ENCODE measurements around the gene SMU1.
"Not testable (repeated sequence)": the region's sequence is repeated elsewhere in the genome, so short reads cannot be mapped to it uniquely, and the experiment has no call there.

The SMU1 gene

DNA sequence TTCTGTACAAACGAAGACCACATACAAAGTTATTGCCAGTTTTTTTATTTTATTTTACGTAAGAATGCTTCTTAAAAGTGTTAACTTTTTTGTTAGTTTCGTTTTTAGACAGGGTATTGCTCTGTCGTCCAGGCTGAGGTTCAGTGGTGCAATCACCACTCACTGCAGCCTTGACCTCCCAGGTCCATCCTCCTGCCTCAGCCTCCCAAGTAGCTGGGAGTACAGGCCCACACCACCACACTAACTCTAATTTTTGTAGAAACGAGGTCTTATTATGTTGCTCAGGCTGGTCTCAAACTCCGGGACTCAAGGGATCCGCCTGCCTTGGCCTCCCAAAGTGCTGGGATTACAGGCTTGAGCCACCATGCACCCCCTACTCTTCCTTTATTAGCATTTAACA lies 53.7 kb downstream of the SMU1 start:
- Mint-ChIP-seq H3K9me3 (no peaks in the 10 kb centered on the region), H3K27me3 (no peaks in the 10 kb centered on the region), H3K4me3 (peak overlapping the region; percentile 98), H3K36me3 (ENCODE audit: low read depth) (peaks cover 85% of the 10 kb centered on the region), H3K4me1 (ENCODE audit: low read depth) (peaks cover 52% of the 10 kb centered on the region), H3K27ac (peak overlapping the region; percentile 73)
- DNase-seq = no peak

DNA sequence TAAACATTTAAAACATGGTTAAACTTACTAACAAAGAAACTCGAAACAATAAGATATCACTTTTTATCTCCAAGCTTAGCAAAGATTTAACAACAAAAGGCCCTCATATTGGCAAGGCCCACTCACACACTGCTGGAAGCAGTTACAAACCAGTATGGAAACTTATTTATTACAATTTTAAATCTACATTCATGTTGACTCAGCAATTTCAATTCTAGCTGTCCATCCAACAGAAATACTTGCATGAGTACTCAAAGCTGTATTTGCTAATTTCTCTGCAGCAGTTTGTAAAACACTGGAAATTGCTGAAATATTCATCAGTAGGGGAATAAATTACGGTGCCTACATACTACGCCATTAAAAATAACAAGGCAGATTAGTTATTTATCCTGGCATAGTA lies 54.2 kb downstream of the SMU1 start:
- Mint-ChIP-seq H3K36me3 (ENCODE audit: low read depth) (peaks cover 85% of the 10 kb centered on the region), H3K4me3 (peak overlapping the region; percentile 98)

DNA sequence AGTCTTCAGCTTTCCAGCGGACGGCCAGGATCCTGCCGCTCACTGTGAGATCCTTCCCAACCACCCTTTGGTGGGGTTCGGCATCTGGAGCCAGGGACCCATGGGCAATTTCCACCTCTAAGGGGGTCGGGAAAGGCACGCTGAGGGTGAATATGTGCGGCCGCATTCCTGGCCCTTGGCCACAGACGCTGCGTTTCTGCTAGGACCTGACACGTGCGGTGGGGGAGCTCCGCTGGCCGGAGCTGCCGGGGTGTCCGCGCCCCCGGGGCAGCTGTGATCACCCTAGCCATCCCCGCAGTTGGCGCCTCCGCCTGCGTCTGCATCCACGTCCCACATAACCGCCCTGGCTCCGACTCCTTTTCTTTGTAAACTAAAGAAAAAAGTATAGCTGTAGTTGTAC lies 56.7 kb downstream of the SMU1 start:
- Mint-ChIP-seq H3K9me3 (no peaks in the 10 kb centered on the region), H3K36me3 (ENCODE audit: low read depth) (peaks cover 62% of the 10 kb centered on the region), H3K27ac (no peak overlapping the region), H3K4me1 (ENCODE audit: low read depth) (peaks cover 35% of the 10 kb centered on the region), H3K27me3 (no peaks in the 10 kb centered on the region), H3K4me3 (no peak overlapping the region)
- no peak for DNase-seq

More for the DNA sequence above, 54.2 kb downstream of the SMU1 start:
- Mint-ChIP-seq H3K27ac (no peak overlapping the region), H3K27me3 (no peaks in the 10 kb centered on the region), H3K4me1 (ENCODE audit: low read depth) (peaks cover 50% of the 10 kb centered on the region), H3K9me3 (no peaks in the 10 kb centered on the region)
- DNase-seq = no peak

DNA sequence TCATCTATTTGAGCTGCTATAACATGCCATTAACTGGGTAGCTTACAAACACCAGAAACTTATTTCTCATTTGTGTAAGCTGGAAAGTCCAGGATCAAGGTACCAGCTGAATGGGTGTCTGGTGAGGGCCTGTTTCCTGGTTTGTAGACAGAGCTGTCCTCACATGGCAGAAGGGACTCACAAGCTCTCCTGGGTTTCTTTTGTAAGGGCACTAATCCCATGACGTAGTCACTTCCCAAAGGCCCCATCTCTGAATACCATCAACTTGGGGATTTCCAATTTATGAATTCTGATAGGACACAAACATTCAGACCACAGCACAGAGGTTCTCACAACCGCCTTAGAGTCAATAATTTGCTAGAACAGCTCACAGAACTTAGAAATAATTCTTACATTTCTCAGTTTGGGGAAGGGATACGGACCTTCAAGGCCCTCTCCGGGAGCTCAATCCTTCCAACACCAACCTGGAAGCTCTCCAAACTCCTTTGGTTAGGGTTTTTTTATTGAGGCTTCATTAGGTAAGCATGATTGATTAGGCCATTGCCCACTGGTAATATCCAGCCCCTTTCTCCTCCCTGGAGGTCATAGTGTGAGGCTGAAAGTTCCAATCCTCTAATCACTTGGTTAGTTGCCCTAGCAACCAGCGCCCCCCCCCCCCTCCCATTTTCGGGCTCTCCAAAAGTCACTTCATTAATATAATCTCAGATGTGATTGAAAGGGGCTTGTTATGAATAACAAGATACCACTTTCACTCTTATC lies 59.0 kb downstream of the SMU1 start:
- Mint-ChIP-seq H3K27ac (peak overlapping the region; percentile 67), H3K27me3 (no peaks in the 10 kb centered on the region), H3K36me3 (ENCODE audit: low read depth) (peaks cover 41% of the 10 kb centered on the region), H3K4me3 (no peak overlapping the region), H3K4me1 (ENCODE audit: low read depth) (peaks cover 16% of the 10 kb centered on the region), H3K9me3 (no peaks in the 10 kb centered on the region)
- no peak for DNase-seq

DNA sequence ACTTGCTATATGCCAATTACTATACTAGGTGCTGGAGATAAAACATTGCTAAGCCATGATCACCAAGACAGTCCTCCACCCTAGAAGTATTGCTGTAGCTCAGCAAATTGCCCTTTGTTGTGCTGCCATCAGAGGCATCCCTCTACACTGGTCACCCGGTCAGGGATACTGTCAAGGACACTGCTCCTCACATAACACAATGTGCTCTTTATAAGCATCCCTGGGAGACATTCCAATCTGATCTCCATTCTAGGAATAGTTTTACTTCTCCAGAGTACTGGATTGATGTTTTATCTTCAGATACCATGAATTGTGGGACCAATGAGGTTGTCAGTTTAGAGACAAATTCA lies 61.8 kb downstream of the SMU1 start:
- Mint-ChIP-seq H3K9me3 (no peaks in the 10 kb centered on the region), H3K27ac (no peak overlapping the region), H3K36me3 (ENCODE audit: low read depth) (peaks cover 16% of the 10 kb centered on the region), H3K27me3 (no peaks in the 10 kb centered on the region), H3K4me1 (ENCODE audit: low read depth) (peaks cover 2% of the 10 kb centered on the region), H3K4me3 (no peak overlapping the region)
- DNase-seq = no peak

DNA sequence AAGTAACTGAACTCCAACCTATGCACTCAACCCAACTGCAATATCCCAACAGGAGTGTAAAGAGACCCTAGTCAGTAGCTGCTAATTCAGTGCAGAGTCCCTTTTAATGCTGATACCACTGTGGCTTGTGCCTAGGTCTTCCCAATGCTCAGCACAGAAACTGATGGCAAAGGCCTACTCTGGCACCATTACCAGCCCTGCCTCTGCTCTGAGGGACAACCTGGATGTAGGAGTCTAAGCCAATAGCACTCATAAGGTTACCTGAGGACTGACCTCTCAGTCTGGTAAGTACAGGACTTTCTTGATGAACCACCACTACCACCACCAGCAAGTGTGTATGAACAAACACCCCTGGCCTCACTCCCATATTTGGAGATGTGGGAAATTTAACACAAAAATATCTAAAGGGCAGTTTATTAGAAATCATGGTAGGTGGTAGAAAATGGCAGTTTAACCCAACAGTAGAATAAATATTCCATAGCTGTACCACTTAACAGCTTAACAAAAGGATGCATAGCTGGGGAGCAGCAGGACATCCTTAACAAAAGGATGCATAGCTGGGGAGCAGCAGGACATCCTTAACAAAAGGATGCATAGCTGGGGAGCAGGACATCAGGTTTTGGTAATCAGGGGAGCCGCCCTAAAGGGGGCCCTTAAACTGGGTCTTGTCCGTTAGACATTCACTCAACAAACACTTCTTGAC lies 62.4 kb downstream of the SMU1 start:
- Mint-ChIP-seq H3K27ac (no peak overlapping the region), H3K4me3 (no peak overlapping the region)

DNA sequence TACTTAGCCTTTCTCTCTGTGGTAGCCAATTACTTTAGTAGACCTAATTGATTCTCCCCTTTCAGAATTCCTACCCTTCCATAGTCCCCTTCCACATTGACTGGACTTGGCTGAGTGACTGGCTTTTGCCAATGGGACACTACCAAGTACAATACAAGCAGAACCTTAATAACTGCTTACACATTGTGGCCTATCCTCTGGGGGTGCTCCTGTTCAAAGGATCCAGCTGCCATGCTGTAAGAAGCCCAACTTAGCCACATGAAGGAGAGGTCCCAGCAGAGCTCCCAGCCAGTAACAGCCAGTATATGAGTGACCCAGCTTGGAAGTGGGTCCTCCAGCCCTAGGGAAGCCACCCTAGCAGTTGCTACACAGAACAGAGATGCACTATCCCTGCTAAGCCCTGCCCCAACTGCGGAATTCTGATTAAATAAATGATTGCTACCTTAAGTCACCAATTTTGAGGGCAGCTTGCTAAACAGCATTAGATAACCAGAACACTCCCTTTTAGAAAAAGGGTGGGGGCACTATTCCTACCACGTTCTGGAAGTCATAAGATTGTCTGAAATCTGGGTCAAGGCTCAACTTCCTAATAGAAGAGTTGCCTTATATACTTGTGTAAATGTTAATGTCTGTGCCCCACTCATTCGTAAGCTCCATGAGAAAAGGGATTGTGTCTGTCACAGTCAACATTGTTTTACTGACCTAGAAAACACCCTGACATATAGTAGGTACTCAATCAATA lies 64.0 kb downstream of the SMU1 start:
- H3K4me1 Mint-ChIP-seq (ENCODE audit: low read depth) = peaks cover 2% of the 10 kb centered on the region
- H3K27ac Mint-ChIP-seq = no peak overlapping the region
- peaks cover 4% of the 10 kb centered on the region for H3K36me3 Mint-ChIP-seq (ENCODE audit: low read depth)
- no peaks in the 10 kb centered on the region for H3K9me3 Mint-ChIP-seq
- H3K4me3 Mint-ChIP-seq = no peak overlapping the region
- no peak for DNase-seq
- no peaks in the 10 kb centered on the region for H3K27me3 Mint-ChIP-seq

More for the DNA sequence above, 62.4 kb downstream of the SMU1 start:
- H3K27me3 Mint-ChIP-seq = no peaks in the 10 kb centered on the region
- H3K9me3 Mint-ChIP-seq = no peaks in the 10 kb centered on the region
- DNase-seq = no peak
- peaks cover 13% of the 10 kb centered on the region for H3K36me3 Mint-ChIP-seq (ENCODE audit: low read depth)
- peaks cover 2% of the 10 kb centered on the region for H3K4me1 Mint-ChIP-seq (ENCODE audit: low read depth)

DNA sequence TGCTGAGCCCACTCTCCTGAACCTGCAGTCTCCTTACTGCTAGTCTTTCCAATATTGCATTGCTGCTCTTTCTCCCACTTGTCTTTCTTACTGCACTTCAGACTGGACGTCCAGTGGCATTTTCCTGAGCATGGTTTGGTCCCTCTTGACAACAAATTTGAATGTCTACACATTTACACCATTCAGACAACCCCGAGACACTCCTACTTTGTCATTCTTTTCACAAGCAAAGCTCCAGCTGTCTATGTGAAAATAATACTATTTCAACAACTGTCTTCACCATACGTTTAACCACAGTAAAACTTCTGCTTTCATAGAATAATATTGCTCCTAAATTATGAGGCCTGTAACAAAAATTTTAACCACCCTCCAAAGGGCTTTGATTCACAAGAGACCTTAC lies 64.6 kb downstream of the SMU1 start:
- Mint-ChIP-seq H3K9me3 (no peaks in the 10 kb centered on the region), H3K4me1 (ENCODE audit: low read depth) (no peaks in the 10 kb centered on the region), H3K27me3 (no peaks in the 10 kb centered on the region), H3K36me3 (ENCODE audit: low read depth) (no peaks in the 10 kb centered on the region), H3K4me3 (no peak overlapping the region), H3K27ac (no peak overlapping the region)
- no peak for DNase-seq

DNA sequence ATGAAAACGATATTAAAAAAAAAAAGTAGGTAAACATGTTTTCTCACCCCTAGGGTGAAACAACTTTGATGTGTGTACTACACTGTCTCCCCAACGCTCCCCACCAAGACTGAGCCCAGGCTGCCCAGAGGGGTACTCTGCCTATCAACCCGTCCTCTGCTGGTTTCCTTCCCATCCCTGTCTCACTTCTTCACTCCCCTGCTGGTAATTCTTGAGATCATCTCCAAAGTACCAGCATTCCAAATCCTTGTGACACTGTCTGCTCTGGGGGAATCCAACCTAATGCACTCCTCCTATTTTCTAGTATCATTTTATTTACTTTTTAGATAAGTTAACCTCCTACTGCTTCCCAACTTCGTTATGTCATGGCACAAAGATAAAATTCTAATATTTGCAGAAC lies 68.7 kb downstream of the SMU1 start:
- H3K27ac Mint-ChIP-seq = no peak overlapping the region
- H3K9me3 Mint-ChIP-seq = no peaks in the 10 kb centered on the region
- no peaks in the 10 kb centered on the region for H3K36me3 Mint-ChIP-seq (ENCODE audit: low read depth)
- DNase-seq = no peak
- no peak overlapping the region for H3K4me3 Mint-ChIP-seq
- H3K27me3 Mint-ChIP-seq = no peaks in the 10 kb centered on the region
- no peaks in the 10 kb centered on the region for H3K4me1 Mint-ChIP-seq (ENCODE audit: low read depth)

DNA sequence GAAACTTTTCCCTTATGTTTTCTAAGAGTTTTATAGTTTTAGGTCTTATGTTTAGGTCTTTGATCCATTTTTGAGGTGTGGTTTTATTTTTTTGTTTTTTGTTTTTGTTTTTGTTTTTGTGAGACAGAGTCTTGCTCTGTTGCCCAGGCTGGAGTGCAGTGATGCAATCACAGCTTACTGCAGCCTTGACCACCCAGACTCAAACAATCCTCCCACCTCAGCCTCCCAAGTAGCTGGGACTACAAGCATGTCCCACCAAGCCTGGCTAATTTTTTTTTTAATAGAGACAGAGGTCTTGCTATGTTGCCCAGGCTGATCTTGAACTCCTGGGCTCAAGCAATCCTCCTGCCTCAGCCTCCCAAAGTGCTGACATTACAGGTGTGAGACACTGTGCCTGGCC lies 71.1 kb downstream of the SMU1 start:
- H3K27ac Mint-ChIP-seq, DNase-seq, H3K4me3 Mint-ChIP-seq, H3K9me3 Mint-ChIP-seq, H3K27me3 Mint-ChIP-seq: not testable (repeated sequence)
- Mint-ChIP-seq H3K4me1 (ENCODE audit: low read depth) (peaks cover 11% of the 10 kb centered on the region), H3K36me3 (ENCODE audit: low read depth) (peaks cover 12% of the 10 kb centered on the region)

DNA sequence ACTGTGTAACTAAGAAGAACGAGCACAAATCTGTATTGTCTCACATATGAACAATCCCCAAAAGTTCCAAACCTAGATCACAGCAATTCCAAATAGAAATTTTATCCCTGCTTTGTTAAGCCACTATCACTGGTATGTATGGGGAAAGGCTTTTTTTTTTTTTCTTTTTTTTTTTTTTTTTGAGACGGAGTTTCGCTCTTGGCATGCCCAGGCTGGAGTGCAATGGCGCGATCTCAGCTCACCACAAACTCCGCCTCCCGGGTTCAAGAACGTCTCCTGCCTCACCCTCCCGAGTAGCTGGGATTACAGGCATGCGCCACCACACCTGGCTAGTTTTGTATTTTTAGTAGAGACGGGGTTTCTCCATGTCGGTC lies 75.8 kb downstream of the SMU1 start:
- H3K27ac Mint-ChIP-seq = peak overlapping the region; percentile 99
- H3K9me3 Mint-ChIP-seq, DNase-seq, H3K27me3 Mint-ChIP-seq: not testable (repeated sequence)
- peak overlapping the region; percentile 99 for H3K4me3 Mint-ChIP-seq
- H3K4me1 Mint-ChIP-seq (ENCODE audit: low read depth) = peaks cover 44% of the 10 kb centered on the region
- peaks cover 53% of the 10 kb centered on the region for H3K36me3 Mint-ChIP-seq (ENCODE audit: low read depth)

DNA sequence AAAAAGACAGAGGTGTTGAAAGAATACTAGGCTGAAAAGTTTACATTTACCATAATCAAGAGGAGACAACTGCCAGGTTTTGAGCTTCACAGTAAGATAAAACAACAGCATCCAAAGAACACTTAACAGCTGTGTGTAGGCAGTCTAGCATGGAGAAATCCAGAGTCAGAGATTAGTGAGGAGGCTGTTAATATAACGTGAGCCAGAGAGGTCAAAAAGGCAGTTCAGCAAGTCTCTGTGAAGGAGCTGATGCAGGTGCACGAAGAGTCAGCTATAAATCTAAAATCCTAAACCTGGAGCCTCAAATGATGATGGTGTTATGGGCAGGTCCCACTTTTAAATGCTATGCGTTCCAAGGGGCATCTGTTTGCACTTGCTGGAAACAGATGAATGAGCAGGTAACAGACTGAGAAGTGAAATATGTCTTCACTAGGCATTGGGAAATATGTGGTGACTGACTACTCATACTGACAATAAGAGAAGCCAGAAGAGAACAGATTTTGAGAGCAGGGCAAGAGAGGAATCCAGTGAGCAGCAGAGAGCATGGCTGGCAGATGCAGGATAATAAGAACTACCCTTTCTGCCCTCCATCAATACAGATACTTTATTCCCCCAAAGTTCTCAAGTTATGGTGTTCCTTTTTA lies 83.8 kb downstream of the SMU1 start:
- peak overlapping the region; percentile 0 for H3K27ac Mint-ChIP-seq
- peaks cover 95% of the 10 kb centered on the region for H3K36me3 Mint-ChIP-seq (ENCODE audit: low read depth)
- no peak for DNase-seq
- no peak overlapping the region for H3K4me3 Mint-ChIP-seq
- no peaks in the 10 kb centered on the region for H3K9me3 Mint-ChIP-seq
- H3K4me1 Mint-ChIP-seq (ENCODE audit: low read depth) = peaks cover 34% of the 10 kb centered on the region
- H3K27me3 Mint-ChIP-seq = no peaks in the 10 kb centered on the region

DNA sequence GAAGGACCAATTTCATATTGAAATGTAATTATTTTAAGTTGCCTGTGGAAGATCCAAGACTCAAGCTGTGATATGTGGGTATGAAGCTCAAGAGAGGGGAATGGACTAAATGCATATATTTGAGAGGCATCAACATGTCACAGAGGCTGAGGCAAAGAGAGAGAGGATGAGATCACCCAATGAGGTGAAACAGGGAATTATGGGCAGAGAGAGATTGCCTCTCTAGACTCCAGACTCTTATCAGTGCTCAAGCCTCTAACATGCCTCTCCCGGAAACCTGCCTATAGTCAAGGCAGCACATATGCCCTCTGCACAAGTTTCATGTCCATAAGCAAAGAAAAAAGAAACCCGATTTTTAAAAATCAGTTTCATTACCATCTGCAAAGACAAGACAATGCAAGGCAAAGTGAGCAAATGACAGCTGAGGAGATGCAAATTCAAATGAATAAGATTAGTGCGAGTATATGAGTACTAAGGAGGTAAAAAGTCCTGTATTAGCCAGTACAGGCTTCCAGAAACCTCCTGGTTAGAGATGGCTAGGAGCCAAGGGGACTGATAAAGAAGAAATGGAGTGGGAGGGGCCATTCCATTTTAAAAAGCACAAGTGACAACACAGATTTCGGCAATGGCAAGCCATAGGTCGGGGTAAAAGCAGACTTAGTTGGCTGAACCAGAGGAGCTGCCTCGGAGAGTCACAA lies 84.4 kb downstream of the SMU1 start:
- Mint-ChIP-seq H3K27ac (no peak overlapping the region), H3K4me3 (no peak overlapping the region), H3K36me3 (ENCODE audit: low read depth) (peaks cover 95% of the 10 kb centered on the region), H3K27me3 (no peaks in the 10 kb centered on the region), H3K4me1 (ENCODE audit: low read depth) (peaks cover 28% of the 10 kb centered on the region), H3K9me3 (no peaks in the 10 kb centered on the region)
- DNase-seq = no peak
